C1 segment of cervical spinal cord (tissue), 14 donors: ENCODE data around the gene RMND5A.
"Not testable (repeated sequence)": the region's sequence is repeated elsewhere in the genome, so short reads cannot be mapped to it uniquely, and the experiment has no call there.

Experiments used
- DNase-seq, 14 donors: peaks; one replicate each; lab custom pipeline; 2025; lab: John Stamatoyannopoulos, UW

Gene RMND5A

GRCh38 chr2:86714579-86715173, 5.4 kb upstream of the RMND5A start:
- not testable (repeated sequence) for DNase-seq

- not testable (repeated sequence) for DNase-seq
Observed at GRCh38 chr2:86719263-86719636, 841 bp upstream of the RMND5A start.

- DNase-seq: peak in 7 of 14 donors; percentile 2 to 53 (median 32)
Observed at GRCh38 chr2:86720540-86721320, 639 bp downstream of the RMND5A start.

- DNase-seq: not testable (repeated sequence)
Observed at GRCh38 chr2:86725706-86726105, 5.6 kb downstream of the RMND5A start.

- not testable (repeated sequence) for DNase-seq
Observed at GRCh38 chr2:86732040-86732525, 12.0 kb downstream of the RMND5A start.

- not testable (repeated sequence) for DNase-seq
Observed at GRCh38 chr2:86732837-86733236, 12.7 kb downstream of the RMND5A start.

GRCh38 chr2:86733528-86733927, 13.4 kb downstream of the RMND5A start:
- DNase-seq: not testable (repeated sequence)

GRCh38 chr2:86734896-86735295, 14.8 kb downstream of the RMND5A start:
- not testable (repeated sequence) for DNase-seq

GRCh38 chr2:86739485-86739884, 19.4 kb downstream of the RMND5A start:
- not testable (repeated sequence) for DNase-seq

GRCh38 chr2:86739889-86740288, 19.8 kb downstream of the RMND5A start:
- not testable (repeated sequence) for DNase-seq

- not testable (repeated sequence) for DNase-seq
Observed at GRCh38 chr2:86741889-86742498, 21.9 kb downstream of the RMND5A start.

GRCh38 chr2:86744152-86744551, 24.1 kb downstream of the RMND5A start:
- peak in 1 of 14 donors; percentile 8 for DNase-seq

GRCh38 chr2:86746939-86747338, 26.8 kb downstream of the RMND5A start:
- no peak for DNase-seq

- peak in 3 of 14 donors; percentile 9 to 71 (median 18) for DNase-seq
Observed at GRCh38 chr2:86747711-86748639, 27.9 kb downstream of the RMND5A start.

GRCh38 chr2:86750240-86750839, 30.2 kb downstream of the RMND5A start:
- no peak for DNase-seq

- DNase-seq: no peak
Observed at GRCh38 chr2:86751778-86752177, 31.7 kb downstream of the RMND5A start.

GRCh38 chr2:86752934-86753333, 32.8 kb downstream of the RMND5A start:
- no peak for DNase-seq

- no peak for DNase-seq
Observed at GRCh38 chr2:86753606-86754005, 33.5 kb downstream of the RMND5A start.

- DNase-seq: no peak
Observed at GRCh38 chr2:86758405-86758804, 38.3 kb downstream of the RMND5A start.

GRCh38 chr2:86760371-86760770, 40.3 kb downstream of the RMND5A start:
- no peak for DNase-seq
